ENCODE results near the gene CCDC170.

DNA sequence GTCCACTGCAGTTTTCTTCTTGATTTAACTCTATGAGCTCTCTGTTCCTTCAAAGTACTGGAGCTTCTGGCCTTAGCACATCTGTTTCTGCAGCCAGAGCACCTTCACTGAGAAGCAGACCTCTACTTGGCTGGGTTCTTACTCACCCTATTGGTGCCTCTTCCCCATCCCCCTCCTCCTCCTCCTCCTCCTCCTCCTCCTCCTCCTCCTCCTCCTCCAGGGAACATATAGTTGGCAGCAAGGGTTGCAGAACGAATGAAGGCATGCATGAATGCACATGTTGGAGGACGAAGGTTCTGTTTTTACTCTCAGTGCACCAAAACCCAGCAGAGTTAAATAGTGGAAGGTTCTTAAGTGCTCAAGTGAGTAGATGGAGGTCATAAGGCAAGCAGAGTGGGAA is 172.7 kb downstream of the CCDC170 start:
- TF ChIP-seq CTCF (IDR thresholded peaks at IDR 0.05; ENCODE audit: insufficient read depth, low read length) (no peak), POLR2AphosphoS5 (IDR thresholded peaks at IDR 0.05; ENCODE audit: low read depth) (no peak), GABPA (IDR thresholded peaks at IDR 0.05; ENCODE audit: low read depth) (no peak), REST (IDR thresholded peaks at IDR 0.05; ENCODE audit: insufficient replicate concordance, low read depth) (no peak), SPI1 (IDR thresholded peaks at IDR 0.05; ENCODE audit: borderline replicate concordance, low read depth) (no peak)

Data from HL-60 (cell line).